Measurements from ENCODE around the gene EXPH5. TPM values are rescaled to one million over a fixed set of nuclear protein-coding genes. Genes with fewer than 3 reads are reported as not detected.
A peak's percentile ranks its signal among the peaks of the same experiment; 100 is the strongest.

The EXPH5 gene
- total and polyA plus RNA-seq, 9 of the 15 experiments (the other 6 are each of a cell fraction or from before 2014, with no cell fraction given), result 1.3 to 8.5 (median 4.8) TPM

GRCh38 chr11:108632041-108632704, 38.6 kb upstream of the EXPH5 start (continued):
- TF ChIP-seq REST (IDR thresholded peaks at IDR 0.05; ENCODE audit: borderline replicate concordance), result no peak
- TF ChIP-seq REST (CRISPR knock-in tag; IDR thresholded peaks at IDR 0.05; ENCODE audit: low read depth), result no peak
- peak; percentile 68 for TF ChIP-seq MAFG (tag; conservative IDR thresholded peaks at IDR 0.05)
- TF ChIP-seq C11orf30 (IDR thresholded peaks at IDR 0.05; ENCODE audit: low read depth), result peak; percentile 80
- TF ChIP-seq ZNF274 (IDR thresholded peaks at IDR 0.05; ENCODE audit: borderline replicate concordance, low read depth, low read length), result no peak
- no peak for TF ChIP-seq ILF3 (IDR thresholded peaks at IDR 0.05; ENCODE audit: borderline replicate concordance)
- no peak for TF ChIP-seq ETV1 (tag; conservative IDR thresholded peaks at IDR 0.05; ENCODE audit: low read depth)
- TF ChIP-seq MBD2 (IDR thresholded peaks at IDR 0.05; ENCODE audit: borderline replicate concordance, low read depth), result no peak
- no peak for TF ChIP-seq DEAF1 (CRISPR knock-in tag; IDR thresholded peaks at IDR 0.05)
- peak; percentile 71 for TF ChIP-seq MAFF (IDR thresholded peaks at IDR 0.05; ENCODE audit: low read length)
- TF ChIP-seq, protein P1, sequence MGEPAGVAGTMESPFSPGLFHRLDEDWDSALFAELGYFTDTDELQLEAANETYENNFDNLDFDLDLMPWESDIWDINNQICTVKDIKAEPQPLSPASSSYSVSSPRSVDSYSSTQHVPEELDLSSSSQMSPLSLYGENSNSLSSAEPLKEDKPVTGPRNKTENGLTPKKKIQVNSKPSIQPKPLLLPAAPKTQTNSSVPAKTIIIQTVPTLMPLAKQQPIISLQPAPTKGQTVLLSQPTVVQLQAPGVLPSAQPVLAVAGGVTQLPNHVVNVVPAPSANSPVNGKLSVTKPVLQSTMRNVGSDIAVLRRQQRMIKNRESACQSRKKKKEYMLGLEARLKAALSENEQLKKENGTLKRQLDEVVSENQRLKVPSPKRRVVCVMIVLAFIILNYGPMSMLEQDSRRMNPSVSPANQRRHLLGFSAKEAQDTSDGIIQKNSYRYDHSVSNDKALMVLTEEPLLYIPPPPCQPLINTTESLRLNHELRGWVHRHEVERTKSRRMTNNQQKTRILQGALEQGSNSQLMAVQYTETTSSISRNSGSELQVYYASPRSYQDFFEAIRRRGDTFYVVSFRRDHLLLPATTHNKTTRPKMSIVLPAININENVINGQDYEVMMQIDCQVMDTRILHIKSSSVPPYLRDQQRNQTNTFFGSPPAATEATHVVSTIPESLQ (CRISPR knock-in tag; IDR thresholded peaks at IDR 0.05), result no peak
- TF ChIP-seq, protein P2, sequence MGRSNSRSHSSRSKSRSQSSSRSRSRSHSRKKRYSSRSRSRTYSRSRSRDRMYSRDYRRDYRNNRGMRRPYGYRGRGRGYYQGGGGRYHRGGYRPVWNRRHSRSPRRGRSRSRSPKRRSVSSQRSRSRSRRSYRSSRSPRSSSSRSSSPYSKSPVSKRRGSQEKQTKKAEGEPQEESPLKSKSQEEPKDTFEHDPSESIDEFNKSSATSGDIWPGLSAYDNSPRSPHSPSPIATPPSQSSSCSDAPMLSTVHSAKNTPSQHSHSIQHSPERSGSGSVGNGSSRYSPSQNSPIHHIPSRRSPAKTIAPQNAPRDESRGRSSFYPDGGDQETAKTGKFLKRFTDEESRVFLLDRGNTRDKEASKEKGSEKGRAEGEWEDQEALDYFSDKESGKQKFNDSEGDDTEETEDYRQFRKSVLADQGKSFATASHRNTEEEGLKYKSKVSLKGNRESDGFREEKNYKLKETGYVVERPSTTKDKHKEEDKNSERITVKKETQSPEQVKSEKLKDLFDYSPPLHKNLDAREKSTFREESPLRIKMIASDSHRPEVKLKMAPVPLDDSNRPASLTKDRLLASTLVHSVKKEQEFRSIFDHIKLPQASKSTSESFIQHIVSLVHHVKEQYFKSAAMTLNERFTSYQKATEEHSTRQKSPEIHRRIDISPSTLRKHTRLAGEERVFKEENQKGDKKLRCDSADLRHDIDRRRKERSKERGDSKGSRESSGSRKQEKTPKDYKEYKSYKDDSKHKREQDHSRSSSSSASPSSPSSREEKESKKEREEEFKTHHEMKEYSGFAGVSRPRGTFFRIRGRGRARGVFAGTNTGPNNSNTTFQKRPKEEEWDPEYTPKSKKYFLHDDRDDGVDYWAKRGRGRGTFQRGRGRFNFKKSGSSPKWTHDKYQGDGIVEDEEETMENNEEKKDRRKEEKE (IDR thresholded peaks at IDR 0.05; ENCODE audit: borderline replicate concordance in 1 of 2, control insufficient read depth in 1 of 2, low read depth in 2 of 2, low read length in 1 of 2), result no peak
